OCI-LY1 (cell line): ENCODE measurements around the gene DOK5.

Experiments used
- EZH2 ChIP-seq: fragments of 200-600 bp; sonication (generic), shearing (Covaris generic); IDR thresholded peaks from 2 replicates; pipeline ENCODE4 v1.8.0; 2017; ENCODE audit warnings: borderline replicate concordance, mixed run types, mild to moderate bottlenecking, antibody characterized with exemption, low read length, moderate library complexity, mixed read lengths
- TF ChIP-seq, protein P1 (sequence below): fragments of 200-600 bp; sonication (generic), shearing (Covaris generic); IDR thresholded peaks from 2 replicates; pipeline ENCODE4 v1.5.1; 2017; ENCODE audit warnings: mild to moderate bottlenecking, antibody characterized with exemption, low read length, moderate library complexity, mixed read lengths

DNA sequence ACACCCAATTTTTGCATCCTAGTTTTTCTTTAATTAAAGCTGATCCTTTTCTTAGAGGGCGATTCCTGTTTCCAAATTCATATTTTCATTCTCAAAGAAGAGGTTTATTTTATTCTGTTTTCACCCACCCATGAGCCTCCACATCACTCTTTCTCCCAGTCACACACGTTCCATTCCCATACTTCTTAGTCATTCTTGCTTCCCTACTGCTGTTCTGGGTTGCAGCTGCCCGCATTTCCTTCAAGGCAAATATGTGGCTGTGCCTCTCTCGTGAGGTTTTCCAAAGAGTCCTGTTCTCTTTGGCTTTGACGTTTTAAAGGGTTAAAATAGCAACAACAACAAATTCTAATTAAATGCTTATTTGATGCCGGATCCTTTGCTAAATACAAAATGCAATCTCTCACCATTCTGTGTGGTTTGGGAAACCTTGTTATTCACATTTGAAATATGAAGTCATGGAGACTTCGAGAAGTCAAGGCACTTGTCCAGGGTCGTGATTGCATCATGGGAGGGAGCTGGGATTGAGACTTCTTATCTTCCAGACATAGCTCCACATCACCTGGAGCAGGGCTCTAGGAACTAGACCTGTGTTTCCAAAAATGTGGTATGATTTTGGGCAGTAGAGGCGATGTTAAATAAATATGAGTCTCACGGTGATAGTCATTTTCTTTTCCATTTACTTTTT, 126.6 kb downstream of the DOK5 start:
- TF ChIP-seq, protein P1, sequence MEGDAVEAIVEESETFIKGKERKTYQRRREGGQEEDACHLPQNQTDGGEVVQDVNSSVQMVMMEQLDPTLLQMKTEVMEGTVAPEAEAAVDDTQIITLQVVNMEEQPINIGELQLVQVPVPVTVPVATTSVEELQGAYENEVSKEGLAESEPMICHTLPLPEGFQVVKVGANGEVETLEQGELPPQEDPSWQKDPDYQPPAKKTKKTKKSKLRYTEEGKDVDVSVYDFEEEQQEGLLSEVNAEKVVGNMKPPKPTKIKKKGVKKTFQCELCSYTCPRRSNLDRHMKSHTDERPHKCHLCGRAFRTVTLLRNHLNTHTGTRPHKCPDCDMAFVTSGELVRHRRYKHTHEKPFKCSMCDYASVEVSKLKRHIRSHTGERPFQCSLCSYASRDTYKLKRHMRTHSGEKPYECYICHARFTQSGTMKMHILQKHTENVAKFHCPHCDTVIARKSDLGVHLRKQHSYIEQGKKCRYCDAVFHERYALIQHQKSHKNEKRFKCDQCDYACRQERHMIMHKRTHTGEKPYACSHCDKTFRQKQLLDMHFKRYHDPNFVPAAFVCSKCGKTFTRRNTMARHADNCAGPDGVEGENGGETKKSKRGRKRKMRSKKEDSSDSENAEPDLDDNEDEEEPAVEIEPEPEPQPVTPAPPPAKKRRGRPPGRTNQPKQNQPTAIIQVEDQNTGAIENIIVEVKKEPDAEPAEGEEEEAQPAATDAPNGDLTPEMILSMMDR, result no peak
- no peak for TF ChIP-seq EZH2
